ENCODE measurements around the gene CEMIP2.
"Not testable (repeated sequence)": the region's sequence is repeated elsewhere in the genome, so short reads cannot be mapped to it uniquely, and the experiment has no call there.

The CEMIP2 gene

DNA sequence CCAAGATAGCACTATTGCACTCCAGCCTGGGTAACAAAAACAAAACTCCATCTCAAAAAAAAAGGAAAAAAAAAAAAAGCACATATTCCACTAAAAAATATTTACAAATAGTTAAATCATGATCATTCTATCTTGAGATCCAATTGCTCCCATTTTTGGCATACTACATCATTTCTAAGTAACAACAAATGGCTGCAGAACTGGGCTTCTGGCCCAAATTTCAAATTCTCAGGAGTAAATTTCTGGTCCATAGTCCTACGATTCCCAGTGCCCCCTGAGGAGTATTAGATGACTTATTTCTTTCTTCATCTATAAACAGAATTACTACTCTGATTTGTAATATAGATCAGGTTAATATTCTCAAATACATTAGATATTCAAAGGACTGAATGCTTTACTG, 62.1 kb downstream of the CEMIP2 start:
- no peak for DNase-seq

DNA sequence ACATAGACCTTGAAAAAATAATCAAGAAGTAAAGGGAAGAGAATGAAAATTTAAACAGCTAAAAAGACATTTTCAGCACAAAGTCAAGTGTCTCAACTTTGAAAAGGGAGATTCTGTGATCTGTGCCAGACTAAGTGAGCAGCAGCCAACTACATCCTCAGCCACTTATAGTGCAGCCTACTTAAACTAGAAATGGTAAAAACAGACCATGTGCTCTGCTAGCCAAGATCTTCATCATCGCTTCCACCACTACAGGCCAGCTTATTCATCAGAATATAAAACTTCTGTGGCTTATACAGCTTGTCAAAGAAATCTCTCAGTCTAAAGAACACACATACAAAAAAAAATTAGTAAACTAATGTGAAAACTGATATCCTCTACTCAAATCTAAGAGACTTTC, 63.5 kb downstream of the CEMIP2 start:
- no peak for DNase-seq

DNA sequence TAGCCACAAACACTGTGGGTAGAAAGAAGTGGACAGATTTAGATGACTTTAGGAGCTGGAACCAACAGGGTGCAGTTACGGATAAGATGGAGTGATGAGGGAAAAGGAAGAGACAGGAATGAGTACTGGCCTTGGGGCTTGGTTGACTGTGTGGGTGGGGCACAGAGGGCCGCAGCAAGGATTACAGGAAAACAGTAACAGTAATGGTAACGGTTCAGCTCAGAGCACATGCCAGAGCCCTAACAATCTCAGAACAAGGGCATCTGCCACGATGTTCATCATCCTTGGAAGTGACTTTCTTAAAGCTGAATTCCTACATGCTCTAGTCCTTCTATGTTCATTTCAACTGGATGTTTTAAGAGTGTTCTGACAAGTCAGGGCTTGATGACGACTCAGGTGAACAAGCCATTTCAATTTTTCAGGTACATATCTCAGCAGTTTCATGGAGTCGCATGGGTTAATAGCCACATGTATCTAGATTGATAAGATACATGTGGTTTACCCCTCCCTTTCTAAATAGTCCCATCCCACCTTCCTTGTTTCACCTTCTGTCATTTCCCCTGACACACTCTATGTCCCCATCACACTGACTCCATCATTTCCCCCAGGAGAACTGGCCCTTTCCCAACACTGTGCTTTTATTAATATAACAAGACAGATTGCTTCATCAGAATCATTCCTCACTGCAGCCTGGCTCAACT, 65.0 kb downstream of the CEMIP2 start:
- DNase-seq, result no peak

DNA sequence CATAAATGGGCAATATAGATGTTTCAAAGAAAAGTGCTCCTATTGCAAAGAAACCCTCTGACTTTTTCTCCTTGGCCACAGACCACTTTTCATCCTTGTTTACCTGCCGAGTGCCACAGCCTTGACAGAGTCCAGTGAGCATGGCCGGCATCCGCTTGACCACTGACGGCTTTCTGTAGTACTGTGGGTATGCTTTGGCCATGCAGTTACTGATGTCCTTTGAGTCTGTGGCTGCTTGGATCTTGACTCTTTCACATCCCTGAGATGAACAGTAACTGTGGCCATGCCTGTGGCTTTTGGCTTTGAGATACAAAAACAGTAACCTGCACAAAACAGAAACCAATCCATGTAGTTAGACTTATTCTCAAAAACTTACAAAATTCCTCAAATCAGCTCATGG, 70.4 kb downstream of the CEMIP2 start:
- no peak for DNase-seq

GRCh38 chr9:71694332-71694731, 74.0 kb downstream of the CEMIP2 start:
- DNase-seq, result no peak

GRCh38 chr9:71693607-71694006, 74.7 kb downstream of the CEMIP2 start:
- no peak for DNase-seq

DNA sequence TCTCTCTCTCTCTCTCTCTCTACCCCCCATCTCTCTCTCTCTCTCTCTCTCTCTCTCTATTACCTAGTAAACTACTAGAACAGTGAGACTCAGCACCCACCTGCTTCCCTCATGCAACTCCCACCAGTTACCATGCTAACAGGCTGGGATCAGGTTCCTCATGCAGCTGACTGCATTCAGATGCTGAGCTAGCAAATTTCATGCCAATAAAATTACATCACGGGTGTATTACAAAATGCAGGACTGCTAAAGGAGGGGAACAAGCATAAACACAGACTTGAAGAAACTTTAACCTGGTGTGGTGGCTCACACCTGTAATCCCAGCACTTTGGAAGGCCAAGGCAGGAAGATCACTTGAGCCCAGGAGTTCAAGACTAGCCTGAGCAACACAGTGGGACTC, 76.0 kb downstream of the CEMIP2 start:
- no peak for DNase-seq

DNA sequence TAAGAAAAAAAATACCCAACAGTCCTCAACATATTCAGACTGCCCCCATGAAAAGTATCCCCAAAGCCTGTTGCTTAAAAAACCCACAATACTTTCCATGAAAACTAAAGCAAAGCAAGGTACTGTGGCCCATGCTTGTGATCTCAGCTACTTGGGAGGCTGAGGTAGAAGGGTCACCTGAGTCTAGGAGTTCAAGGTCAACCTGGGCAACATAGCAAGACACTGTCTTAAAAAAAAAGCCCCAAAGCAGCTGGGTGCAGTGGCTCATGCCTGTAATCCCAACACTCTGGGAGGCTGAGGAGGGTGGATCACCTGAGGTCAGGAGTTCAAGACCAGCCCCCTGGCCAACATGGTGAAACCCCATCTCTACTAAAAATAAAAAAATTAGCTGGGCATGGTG, 76.7 kb downstream of the CEMIP2 start:
- DNase-seq, result not testable (repeated sequence)

- no peak for DNase-seq
These were observed 77.5 kb downstream of the CEMIP2 start for GRCh38 chr9:71690689-71691435.

- no peak for DNase-seq
These were observed 78.1 kb downstream of the CEMIP2 start for GRCh38 chr9:71690063-71690688.

DNA sequence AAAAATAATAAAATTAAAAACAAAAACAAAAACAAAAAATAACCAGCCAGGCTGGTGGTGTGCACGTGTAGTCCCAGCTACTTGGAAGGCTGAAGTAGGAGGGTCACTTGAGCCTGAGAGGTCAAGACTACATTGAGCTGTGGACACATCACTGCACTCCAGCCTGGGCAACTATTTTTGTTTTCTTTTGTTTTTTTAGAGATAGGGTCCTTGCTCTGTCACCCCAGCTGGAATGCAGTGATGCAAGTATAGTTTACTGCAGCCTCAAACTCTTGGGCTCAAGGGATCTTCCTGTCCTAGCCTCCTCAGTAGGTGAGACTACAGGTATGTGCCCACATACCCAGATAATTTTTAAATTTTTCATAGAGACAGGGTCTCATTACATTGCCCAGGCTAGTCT, 80.6 kb downstream of the CEMIP2 start:
- DNase-seq, result no peak

DNA sequence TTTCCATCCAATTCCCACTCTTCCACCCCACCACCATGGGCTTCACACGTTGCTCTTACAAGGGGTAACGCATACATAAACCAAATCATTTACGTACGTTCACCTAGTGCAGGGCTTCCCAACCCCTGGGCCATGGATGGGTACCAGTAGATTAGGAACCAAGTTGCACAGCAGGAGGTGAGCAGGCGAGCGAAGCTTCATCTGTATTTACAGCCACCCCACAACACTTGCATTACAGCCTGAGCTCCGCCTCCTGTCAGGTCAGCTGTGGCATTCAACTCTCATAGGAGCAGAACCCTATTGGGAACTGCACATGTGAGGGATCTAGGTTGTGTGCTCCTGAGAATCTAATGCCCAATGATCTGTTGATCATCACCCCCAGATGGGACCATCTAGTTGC, 82.3 kb downstream of the CEMIP2 start:
- no peak for DNase-seq

DNA sequence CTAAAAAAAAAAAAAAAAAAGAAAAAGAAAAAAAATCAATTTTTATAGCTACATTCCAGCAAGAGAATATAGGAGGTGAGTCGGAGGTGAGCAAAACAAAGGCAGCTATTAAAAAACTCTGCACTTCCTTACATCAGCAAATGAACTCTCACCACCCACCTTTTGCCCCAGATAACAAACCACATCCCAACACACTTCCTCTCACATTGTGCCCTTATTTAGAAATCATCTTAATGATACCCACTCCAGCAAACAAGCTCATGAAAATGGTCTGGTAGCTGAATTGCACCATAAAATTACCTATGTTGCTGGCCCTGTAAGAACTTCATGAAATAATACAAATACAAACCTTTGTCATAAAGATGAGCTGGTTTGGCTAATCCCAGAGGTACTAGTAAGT, 82.9 kb downstream of the CEMIP2 start:
- peak; percentile 66 for DNase-seq

DNA sequence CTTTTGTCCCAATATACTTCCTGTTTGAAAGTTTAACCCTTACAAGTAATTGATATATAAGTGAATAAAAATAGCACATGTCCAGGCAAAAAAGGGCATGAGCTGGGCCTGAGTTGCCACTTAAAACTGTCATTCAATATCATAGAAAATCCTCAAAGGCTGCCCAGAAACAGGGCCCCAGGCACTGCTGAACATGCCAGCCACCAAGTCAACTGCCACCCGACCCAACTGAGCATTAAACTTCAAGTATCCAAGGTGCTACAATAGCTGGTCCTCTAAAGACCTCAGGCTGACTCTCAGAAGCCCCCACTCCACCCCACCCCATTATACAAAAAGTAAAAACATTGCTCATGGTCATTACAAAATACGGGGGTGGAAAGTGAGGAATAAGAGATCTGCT, 83.7 kb downstream of the CEMIP2 start:
- DNase-seq, result no peak

- no peak for DNase-seq
These were observed 84.6 kb downstream of the CEMIP2 start for GRCh38 chr9:71683598-71684235.

DNA sequence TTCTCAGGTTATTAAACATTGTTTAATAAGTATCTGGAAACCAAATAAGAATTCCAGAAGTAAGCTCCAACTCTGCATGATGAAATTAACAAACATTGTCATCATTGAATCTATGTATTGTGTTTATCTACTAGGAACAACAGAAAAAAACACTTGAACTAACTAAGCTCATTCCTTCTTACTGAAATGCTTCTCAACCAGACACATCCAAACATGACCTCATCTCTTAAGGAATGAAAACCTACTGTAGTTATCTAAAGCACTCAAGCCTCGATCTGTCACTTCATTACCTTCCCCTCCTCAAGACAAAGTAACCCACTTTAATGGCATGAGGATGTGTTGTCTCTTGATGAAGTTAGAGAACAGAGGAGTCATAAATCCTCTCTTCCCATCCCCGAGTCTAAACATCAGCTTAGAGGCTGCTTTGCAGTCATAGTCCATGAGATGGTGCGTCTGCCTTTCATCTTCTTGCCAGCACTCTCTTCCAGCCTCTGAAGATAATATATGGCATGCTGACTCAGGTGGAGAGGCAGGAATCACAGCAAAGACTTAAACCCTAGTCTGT, 86.5 kb downstream of the CEMIP2 start:
- DNase-seq, result no peak

- no peak for DNase-seq
These were observed 87.1 kb downstream of the CEMIP2 start for GRCh38 chr9:71681104-71681707.

DNA sequence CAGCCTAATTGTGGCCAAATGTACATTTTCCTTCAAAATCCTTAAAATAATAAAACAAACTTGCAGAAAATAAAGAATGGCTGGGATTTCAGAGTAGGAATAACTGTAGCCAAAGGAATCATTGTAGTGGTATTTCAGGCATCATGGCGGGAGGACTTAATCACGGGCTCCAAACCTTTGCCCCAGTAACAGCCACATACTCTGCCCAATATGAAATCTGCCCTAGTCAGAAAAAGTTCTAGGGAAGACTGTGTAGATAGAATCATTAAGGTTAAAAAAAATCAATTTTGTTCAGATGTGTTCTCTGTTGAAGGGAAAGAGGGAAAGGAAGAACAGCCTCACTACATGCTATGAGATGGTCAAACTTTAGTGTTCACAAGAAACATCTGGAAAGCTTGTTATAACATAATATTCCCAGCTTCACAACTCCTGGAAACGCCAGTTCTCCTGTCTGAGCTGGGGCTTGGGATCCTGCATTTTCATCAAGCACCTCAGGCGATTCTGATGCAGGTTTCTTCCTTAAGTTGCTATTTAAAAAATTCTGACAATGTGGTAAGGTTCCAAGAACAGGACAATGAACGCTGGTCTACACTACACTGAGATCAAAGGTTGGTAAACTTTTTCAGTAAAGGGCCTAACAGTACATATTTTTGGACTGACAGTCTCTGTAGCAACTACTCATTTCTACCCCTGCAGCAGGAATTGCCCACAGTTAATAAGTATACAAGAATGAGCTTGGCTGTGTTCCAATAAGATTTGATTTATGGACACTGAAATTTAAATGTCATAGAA, 87.9 kb downstream of the CEMIP2 start:
- no peak for DNase-seq

- no peak for DNase-seq
These were observed 89.3 kb downstream of the CEMIP2 start for GRCh38 chr9:71678999-71679398.

DNA sequence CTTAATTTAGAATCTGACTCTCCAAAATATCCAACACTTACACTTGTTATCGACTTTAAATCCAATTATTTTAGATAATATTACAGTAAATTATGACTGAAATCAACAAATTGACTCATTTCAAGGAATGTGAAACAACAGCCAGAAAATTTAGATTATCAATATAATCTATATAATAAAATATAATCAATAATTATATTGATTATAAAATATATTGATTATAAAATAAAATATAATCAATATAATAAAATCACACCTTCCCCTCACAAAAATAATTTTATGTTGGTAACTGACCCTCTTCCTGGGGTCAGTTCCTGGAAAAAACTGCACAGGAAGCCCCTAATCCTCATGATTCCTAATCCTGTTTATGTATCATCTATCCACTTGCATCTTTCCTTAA, 91.1 kb downstream of the CEMIP2 start:
- no peak for DNase-seq

- DNase-seq, result no peak
These were observed 91.9 kb downstream of the CEMIP2 start for GRCh38 chr9:71676460-71676859.

DNA sequence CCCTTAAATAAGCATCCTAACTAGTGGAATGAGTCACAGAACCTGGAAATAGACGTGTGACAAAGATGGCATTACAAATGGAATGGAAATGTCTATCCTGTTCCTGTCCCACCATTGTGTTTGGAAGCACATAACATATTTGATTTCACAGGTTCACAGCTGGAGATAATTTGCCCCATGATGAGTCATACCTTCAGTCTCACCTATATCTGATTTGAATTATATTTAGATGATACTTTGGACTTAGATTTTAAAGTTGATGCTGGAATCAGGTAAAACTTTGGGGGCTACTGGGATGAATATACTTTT, 92.5 kb downstream of the CEMIP2 start:
- DNase-seq, result no peak

All from CD4-positive, alpha-beta T cell treated with Interleukin-10 for 1 hour (primary cell).